Measurements from ENCODE around the gene PRKAB2. TPM values are rescaled to one million over a fixed set of nuclear protein-coding genes. Genes with fewer than 3 reads are reported as not detected.

PRKAB2 gene
- total and polyA plus RNA-seq, 10 donors = 4.6 to 19.1 (median 9.8) TPM

DNA sequence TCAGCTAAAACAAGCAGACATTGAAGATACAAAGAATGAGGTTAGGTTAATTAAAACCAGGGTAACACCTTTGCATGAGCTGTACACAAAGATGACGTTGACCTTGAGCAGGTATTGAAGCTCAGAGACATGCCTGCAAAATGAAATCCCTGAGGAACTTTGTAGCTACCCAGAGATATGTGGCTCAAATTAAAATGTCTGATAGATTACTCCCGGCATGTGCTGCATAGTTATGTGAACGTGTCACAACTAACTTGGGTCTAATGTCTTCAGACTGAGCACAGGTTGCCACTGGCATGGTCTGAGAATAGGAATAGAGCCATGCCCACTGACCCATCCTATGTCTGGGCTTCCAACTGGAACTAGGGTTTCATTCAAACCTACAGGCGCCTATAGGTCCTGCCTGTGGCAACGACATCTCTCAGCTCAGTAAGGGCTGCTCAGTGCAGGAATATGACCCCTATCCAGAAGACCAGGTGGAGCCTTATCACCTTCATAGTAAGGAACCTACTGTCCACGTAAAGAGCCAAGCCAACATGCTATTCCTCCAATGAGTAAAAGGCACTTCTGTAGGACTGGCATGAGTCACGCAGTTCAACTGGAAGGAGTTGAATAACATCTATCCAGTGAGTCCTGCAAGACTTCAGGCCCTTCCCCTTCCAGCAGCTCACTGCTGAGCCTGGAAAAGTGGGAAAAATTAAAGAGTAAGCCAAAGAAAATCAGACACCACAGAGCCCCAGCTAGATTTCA lies 60.7 kb downstream of the PRKAB2 start:
- Histone ChIP-seq H3K36me3 (no peaks in the 10 kb centered on the region), H3K9me3 (no peaks in the 10 kb centered on the region), H3K27ac (no peak overlapping the region), H3K4me1 (no peaks in the 10 kb centered on the region), H3K4me3 (no peak overlapping the region), H3K27me3 (replicated peaks in 1 of 7) (peaks cover 0 to 8% (median 0%) of the 10 kb centered on the region in 7 donors)
- whole genome bisulfite sequencing, 5 donors = 85 to 92% (median 87%) methylated on average over 7 of the region's 7 CpGs
- intact Hi-C loops (cut with DNase I; ENCODE audit: low total_unique reads) = no loop called here
- no peak for DNase-seq
- TF ChIP-seq CTCF (IDR thresholded peaks at IDR 0.05 in 8 of 11, conservative IDR thresholded peaks at IDR 0.05 in 3 of 11) (no peak), POLR2AphosphoS5 (IDR thresholded peaks at IDR 0.05) (no peak), POLR2A (IDR thresholded peaks at IDR 0.05) (no peak)

DNA sequence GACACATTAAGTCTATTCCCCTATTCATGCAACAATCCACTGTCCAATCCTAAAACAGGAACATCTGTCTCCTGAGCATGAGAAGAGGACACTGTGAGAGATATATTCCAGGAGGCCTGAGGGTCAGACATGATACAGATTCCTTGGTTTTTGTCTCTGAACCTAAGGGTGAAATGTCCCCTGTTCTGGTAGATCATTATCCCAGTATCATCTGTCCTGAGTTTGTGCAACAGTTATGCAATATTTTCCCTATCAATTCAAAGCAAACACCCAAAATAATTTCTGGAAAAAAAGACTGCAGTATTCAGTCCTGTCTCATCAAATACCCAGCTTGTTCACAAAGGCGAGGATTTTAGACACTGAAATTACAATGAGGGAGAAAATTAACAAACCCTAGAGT lies 61.4 kb downstream of the PRKAB2 start:
- DNase-seq = no peak
- TF ChIP-seq CTCF (IDR thresholded peaks at IDR 0.05 in 8 of 11, conservative IDR thresholded peaks at IDR 0.05 in 3 of 11) = no peak
- no peak for TF ChIP-seq POLR2AphosphoS5 (IDR thresholded peaks at IDR 0.05)
- TF ChIP-seq POLR2A (IDR thresholded peaks at IDR 0.05) = no peak
- no peaks in the 10 kb centered on the region for H3K4me1 ChIP-seq
- H3K27ac ChIP-seq = no peak overlapping the region
- H3K4me3 ChIP-seq = no peak overlapping the region
- H3K9me3 ChIP-seq = no peaks in the 10 kb centered on the region
- H3K36me3 ChIP-seq = no peaks in the 10 kb centered on the region
- intact Hi-C loops (cut with DNase I; ENCODE audit: low total_unique reads) = no loop called here
- peaks cover 0 to 8% (median 0%) of the 10 kb centered on the region in 7 donors for H3K27me3 ChIP-seq (replicated peaks in 1 of 7)
- WGBS, 5 donors = 80 to 98% (median 86%) methylated on average over 1 of the region's 1 CpG

DNA sequence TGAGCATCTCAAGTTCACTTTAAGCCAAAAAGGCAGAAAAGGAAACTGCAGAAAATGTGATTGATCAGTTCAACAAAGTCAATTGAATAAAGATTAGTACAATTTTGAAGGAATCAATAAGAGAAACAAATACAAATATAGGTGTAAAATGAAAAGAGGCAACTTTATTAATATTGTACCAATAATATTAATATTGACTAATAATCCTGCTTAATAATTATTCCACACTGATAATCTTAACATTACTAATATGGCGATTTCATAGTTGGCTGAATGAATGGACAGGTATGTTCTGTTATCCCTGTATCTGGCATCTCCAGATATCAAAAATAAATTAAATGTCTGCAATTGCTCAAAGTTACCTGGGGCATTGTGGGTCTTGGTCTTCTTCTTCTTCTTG lies 61.8 kb downstream of the PRKAB2 start:
- TF ChIP-seq POLR2A (IDR thresholded peaks at IDR 0.05) (no peak), CTCF (IDR thresholded peaks at IDR 0.05 in 8 of 11, conservative IDR thresholded peaks at IDR 0.05 in 3 of 11) (no peak), POLR2AphosphoS5 (IDR thresholded peaks at IDR 0.05) (no peak)
- Histone ChIP-seq H3K4me1 (no peaks in the 10 kb centered on the region), H3K27me3 (replicated peaks in 1 of 7) (peaks cover 0 to 11% (median 0%) of the 10 kb centered on the region in 7 donors), H3K27ac (no peak overlapping the region), H3K4me3 (no peak overlapping the region), H3K36me3 (no peaks in the 10 kb centered on the region), H3K9me3 (no peaks in the 10 kb centered on the region)
- no peak for DNase-seq
- 89 to 100% (median 92%) methylated on average over 1 of the region's 1 CpG for WGBS, 5 donors
- intact Hi-C loops (cut with DNase I; ENCODE audit: low total_unique reads) = no loop called here

DNA sequence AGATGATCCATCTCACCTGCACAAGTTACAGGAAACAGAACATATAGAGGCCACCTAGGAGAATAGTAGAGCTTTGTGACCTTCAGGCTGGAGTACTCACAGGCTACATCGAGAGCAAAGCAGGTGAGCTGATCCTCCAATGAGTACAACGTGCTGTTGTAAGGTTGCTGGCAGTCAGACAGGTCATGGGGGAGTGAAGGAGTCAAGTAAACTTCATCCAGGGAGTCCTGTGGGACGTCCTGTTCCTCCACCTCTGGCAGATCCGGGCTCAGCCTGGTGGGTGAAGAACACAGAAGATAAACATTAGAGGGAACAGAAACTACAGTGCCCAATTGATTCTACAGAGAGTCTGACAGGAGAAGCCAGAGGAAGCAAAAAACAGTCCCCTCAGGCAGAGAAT lies 62.5 kb downstream of the PRKAB2 start:
- 59 to 79% (median 67%) methylated on average over 4 of the region's 4 CpGs for WGBS, 5 donors
- H3K27ac ChIP-seq = no peak overlapping the region
- intact Hi-C loops (cut with DNase I; ENCODE audit: low total_unique reads) = no loop called here
- peaks cover 0 to 11% (median 0%) of the 10 kb centered on the region in 7 donors for H3K27me3 ChIP-seq (replicated peaks in 1 of 7)
- no peaks in the 10 kb centered on the region for H3K4me1 ChIP-seq
- no peak overlapping the region for H3K4me3 ChIP-seq
- no peak for DNase-seq
- no peaks in the 10 kb centered on the region for H3K9me3 ChIP-seq
- H3K36me3 ChIP-seq = no peaks in the 10 kb centered on the region
- TF ChIP-seq CTCF (IDR thresholded peaks at IDR 0.05 in 8 of 11, conservative IDR thresholded peaks at IDR 0.05 in 3 of 11) (no peak), POLR2A (IDR thresholded peaks at IDR 0.05) (no peak), POLR2AphosphoS5 (IDR thresholded peaks at IDR 0.05) (no peak)

Data from spleen (tissue), 11 donors.